HepG2 (cell line): ENCODE results near the gene CLDND2. TPM values are rescaled to one million over a fixed set of nuclear protein-coding genes. Genes with fewer than 3 reads are reported as not detected.

Experiments
- ARID2 ChIP-seq: sonication (generic); formaldehyde crosslinking; IDR thresholded peaks from 2 replicates; pipeline ENCODE4 v1.8.1; 2022; ENCODE audit warnings: mild to moderate bottlenecking, missing genetic modification reagents, borderline replicate concordance
- CBX2 ChIP-seq, 2 experiments: fragments of 200-600 bp in 1 of 2; sonication (generic); formaldehyde crosslinking in 1 of 2; IDR thresholded peaks; 2 replicates each; pipeline versions ENCODE4 v1.7.0 to v1.8.1; 2018 to 2022; ENCODE audit warnings: low read depth in 2 of 2, low read length in 1 of 2, mild to moderate bottlenecking in 1 of 2, missing genetic modification reagents in 1 of 2
- ELF4 ChIP-seq: sonication (generic); formaldehyde crosslinking; IDR thresholded peaks from 2 replicates; pipeline ENCODE4 v1.5.0; 2020; ENCODE audit warnings: missing genetic modification reagents, mild to moderate bottlenecking, moderate library complexity, borderline replicate concordance
- RFXAP ChIP-seq: sonication (generic); formaldehyde crosslinking; IDR thresholded peaks from 2 replicates; pipeline ENCODE4 v1.4.0; 2020; ENCODE audit warnings: missing genetic modification reagents, borderline replicate concordance
- RXRA ChIP-seq: sonication (generic); formaldehyde crosslinking; IDR thresholded peaks from 2 replicates; pipeline ENCODE4 v1.5.1; 2020; ENCODE audit warnings: missing genetic modification reagents
- SIX4 ChIP-seq: sonication (generic); formaldehyde crosslinking; IDR thresholded peaks from 2 replicates; pipeline ENCODE4 v1.4.0; 2020; ENCODE audit warnings: missing genetic modification reagents
- SMC3 ChIP-seq: IDR thresholded peaks from 2 replicates; pipeline ENCODE4 v1.6.1; 2011; ENCODE audit warnings: low read length, improper control_type of control experiment
- TBX2 ChIP-seq: sonication (generic); formaldehyde crosslinking; IDR thresholded peaks from 2 replicates; pipeline ENCODE4 v1.5.0; 2020; ENCODE audit warnings: missing genetic modification reagents, mild to moderate bottlenecking, borderline replicate concordance
- TEAD3 ChIP-seq: optimal IDR thresholded peaks from 2 replicates; pipeline ENCODE3; 2016; ENCODE audit warnings: borderline replicate concordance
- ZMYM2 ChIP-seq: sonication (generic); formaldehyde crosslinking; IDR thresholded peaks from 2 replicates; pipeline ENCODE4 v1.8.0; 2022; ENCODE audit warnings: mild to moderate bottlenecking, missing genetic modification reagents
- ZNF136 ChIP-seq: sonication (generic); formaldehyde crosslinking; IDR thresholded peaks from 2 replicates; pipeline ENCODE4 v1.8.1; 2022; ENCODE audit warnings: low read depth, mild to moderate bottlenecking, moderate library complexity, missing genetic modification reagents
- ZNF3 ChIP-seq: IDR thresholded peaks from 2 replicates; pipeline ENCODE4 v1.7.0; 2017; ENCODE audit warnings: inconsistent platforms
- ZNF33A ChIP-seq: sonication (generic); formaldehyde crosslinking; IDR thresholded peaks from 2 replicates; pipeline ENCODE4 v1.5.1; 2020; ENCODE audit warnings: missing genetic modification reagents, mild to moderate bottlenecking, moderate library complexity, borderline replicate concordance
- ZNF558 ChIP-seq: sonication (generic); formaldehyde crosslinking; IDR thresholded peaks from 2 replicates; pipeline ENCODE4 v1.9.0; 2022; ENCODE audit warnings: mild to moderate bottlenecking, missing genetic modification reagents, borderline replicate concordance
- ZNF598 ChIP-seq: sonication (generic); formaldehyde crosslinking; IDR thresholded peaks from 2 replicates; pipeline ENCODE4 v1.5.1; 2020; ENCODE audit warnings: mild to moderate bottlenecking, missing genetic modification reagents, borderline replicate concordance
- polyA plus RNA-seq, 8 experiments: library from polyadenylated mRNA; depleted of rRNA in 3 of 8; stranded (reverse) in 7 of 8; unstranded in 1 of 8; fragments of >200 nt; fragmentation: Illumina TruSeq in 4 of 8; extraction: Trizol in 4 of 8; gene quantifications; 2 replicates each; pipeline versions ENCODE4 v1.2.1 to v1.2.3, GENCODE V29; 2011 to 2016; ENCODE audit warnings: low read depth in 4 of 8, missing spikeins in 1 of 8, mixed read lengths in 1 of 8; ENCODE audit not compliant: insufficient read depth in 1 of 8
- total RNA-seq, 5 experiments: library from RNA; depleted of rRNA; stranded (reverse); fragments of >200 nt; fragmentation: Illumina TruSeq; extraction: Trizol; gene quantifications; 2 replicates each; pipeline ENCODE4 v1.2.3, GENCODE V29; 2016; ENCODE audit warnings: low read depth in 1 of 5
- TF ChIP-seq, protein P1 (sequence below): sonication (generic); IDR thresholded peaks from 2 replicates; pipeline ENCODE4 v1.6.1; 2016; ENCODE audit warnings: low read depth, borderline replicate concordance
- TF ChIP-seq, protein P2 (sequence below): sonication (generic); formaldehyde crosslinking; IDR thresholded peaks from 2 replicates; pipeline ENCODE4 v1.4.0; 2020; ENCODE audit warnings: missing genetic modification reagents
- TF ChIP-seq, protein P3 (sequence below): IDR thresholded peaks from 2 replicates; pipeline ENCODE4 v1.6.1; 2016; ENCODE audit warnings: low read depth
- TF ChIP-seq, protein P4 (sequence below): sonication (generic); formaldehyde crosslinking; IDR thresholded peaks from 2 replicates; pipeline ENCODE4 v1.8.1; 2023; ENCODE audit warnings: mild to moderate bottlenecking, moderate library complexity, missing genetic modification reagents
- TF ChIP-seq, protein P5 (sequence below): IDR thresholded peaks from 2 replicates; pipeline ENCODE4 v1.4.0; 2020; ENCODE audit warnings: mild to moderate bottlenecking, missing genetic modification reagents

CLDND2 gene
- total and polyA plus RNA-seq, 2 of the 13 experiments (the other 11 are each of a cell fraction or from before 2014, with no cell fraction given): 0.84 to 1.8 TPM

DNA sequence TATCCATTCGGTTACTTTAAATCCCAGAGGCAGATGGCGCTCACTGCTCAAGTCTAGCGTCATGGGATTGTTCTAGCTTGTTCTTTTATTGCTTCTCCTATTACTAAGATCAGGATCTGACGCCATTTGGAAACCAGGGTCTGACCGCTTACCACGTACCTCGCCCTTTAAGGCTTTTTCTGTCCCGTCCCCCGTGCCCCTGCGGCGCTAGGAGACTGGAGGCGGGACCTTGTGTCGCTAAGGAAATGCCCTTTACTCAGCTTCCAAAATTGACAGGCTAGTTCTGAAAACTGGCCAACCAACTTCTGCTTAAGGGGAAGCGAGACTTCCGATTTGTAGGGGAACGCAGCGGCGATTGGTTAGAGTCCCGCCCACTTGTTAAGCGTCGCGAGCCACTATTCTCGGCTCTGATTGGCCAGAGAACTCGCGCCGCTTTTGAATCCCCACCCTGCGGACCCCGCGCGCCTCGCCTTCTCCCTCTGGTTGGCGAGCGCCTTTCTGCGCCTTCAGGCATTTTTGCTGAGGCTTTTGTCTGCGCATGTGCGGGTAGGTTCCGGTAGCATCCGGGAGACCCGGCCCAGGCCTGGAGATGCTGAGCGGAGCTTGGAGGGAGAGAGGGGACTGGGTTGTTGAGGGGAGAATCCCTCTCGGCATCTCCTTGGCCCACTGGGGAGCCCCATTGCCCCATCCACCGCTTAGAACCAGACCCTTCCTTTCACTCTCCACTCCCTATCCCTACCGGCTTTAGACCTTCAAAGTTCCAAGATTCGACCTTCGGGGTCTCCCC, 25.4 kb upstream of the CLDND2 start (continued):
- TF ChIP-seq RFXAP (peak; percentile 76; the same call in 1 of the 2 replicates), ELF4 (CRISPR knock-in tag) (no peak), ZNF598 (CRISPR knock-in tag) (0 out of 2 replicates have a peak, but pooled peaks have one; percentile 38), SMC3 (no peak), ARID2 (CRISPR knock-in tag) (peak; percentile 33; the same call in 1 of the 2 replicates), SIX4 (CRISPR knock-in tag) (peak; percentile 39; the same call in 1 of the 2 replicates), TBX2 (CRISPR knock-in tag) (peak; percentile 73), ZNF3 (CRISPR knock-in tag) (no peak), TEAD3 (no peak), RXRA (CRISPR knock-in tag) (no peak), ZNF136 (CRISPR knock-in tag) (no peak), CBX2 (IDR thresholded peaks at IDR 0.05; ENCODE audit: low read depth, low read length) (no peak), CBX2 (CRISPR knock-in tag; IDR thresholded peaks at IDR 0.05; ENCODE audit: low read depth) (no peak), ZMYM2 (no peak), ZNF33A (CRISPR knock-in tag) (no peak), ZNF558 (CRISPR knock-in tag) (no peak)
- TF ChIP-seq, protein P1, sequence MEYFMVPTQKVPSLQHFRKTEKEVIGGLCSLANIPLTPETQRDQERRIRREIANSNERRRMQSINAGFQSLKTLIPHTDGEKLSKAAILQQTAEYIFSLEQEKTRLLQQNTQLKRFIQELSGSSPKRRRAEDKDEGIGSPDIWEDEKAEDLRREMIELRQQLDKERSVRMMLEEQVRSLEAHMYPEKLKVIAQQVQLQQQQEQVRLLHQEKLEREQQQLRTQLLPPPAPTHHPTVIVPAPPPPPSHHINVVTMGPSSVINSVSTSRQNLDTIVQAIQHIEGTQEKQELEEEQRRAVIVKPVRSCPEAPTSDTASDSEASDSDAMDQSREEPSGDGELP: no peak
- TF ChIP-seq, protein P2, sequence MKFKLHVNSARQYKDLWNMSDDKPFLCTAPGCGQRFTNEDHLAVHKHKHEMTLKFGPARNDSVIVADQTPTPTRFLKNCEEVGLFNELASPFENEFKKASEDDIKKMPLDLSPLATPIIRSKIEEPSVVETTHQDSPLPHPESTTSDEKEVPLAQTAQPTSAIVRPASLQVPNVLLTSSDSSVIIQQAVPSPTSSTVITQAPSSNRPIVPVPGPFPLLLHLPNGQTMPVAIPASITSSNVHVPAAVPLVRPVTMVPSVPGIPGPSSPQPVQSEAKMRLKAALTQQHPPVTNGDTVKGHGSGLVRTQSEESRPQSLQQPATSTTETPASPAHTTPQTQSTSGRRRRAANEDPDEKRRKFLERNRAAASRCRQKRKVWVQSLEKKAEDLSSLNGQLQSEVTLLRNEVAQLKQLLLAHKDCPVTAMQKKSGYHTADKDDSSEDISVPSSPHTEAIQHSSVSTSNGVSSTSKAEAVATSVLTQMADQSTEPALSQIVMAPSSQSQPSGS (CRISPR knock-in tag): no peak
- TF ChIP-seq, protein P3, sequence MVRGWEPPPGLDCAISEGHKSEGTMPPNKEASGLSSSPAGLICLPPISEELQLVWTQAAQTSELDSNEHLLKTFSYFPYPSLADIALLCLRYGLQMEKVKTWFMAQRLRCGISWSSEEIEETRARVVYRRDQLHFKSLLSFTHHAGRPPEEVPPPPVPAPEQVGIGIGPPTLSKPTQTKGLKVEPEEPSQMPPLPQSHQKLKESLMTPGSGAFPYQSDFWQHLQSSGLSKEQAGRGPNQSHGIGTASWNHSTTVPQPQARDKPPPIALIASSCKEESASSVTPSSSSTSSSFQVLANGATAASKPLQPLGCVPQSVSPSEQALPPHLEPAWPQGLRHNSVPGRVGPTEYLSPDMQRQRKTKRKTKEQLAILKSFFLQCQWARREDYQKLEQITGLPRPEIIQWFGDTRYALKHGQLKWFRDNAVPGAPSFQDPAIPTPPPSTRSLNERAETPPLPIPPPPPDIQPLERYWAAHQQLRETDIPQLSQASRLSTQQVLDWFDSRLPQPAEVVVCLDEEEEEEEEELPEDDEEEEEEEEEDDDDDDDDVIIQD (CRISPR knock-in tag): no peak; the same call in 1 of the 2 replicates
- TF ChIP-seq, protein P4, sequence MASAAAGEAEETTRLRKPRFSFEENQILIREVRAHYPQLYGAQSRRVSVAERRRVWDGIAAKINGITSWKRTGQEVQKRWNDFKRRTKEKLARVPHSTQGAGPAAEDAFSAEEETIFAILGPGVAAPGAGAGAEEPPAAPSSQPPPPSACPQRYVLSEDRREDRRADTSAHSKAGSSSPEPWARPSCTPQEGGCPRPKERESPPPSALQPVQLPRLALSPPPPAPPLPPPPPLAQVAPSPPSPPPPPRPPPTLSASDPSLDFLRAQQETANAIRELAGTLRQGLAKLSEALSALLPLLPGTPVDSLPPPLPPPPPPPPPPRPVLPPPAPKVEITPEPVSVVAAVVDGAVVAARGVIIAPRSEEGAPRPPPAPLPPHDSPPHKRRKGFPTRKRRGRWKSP (CRISPR knock-in tag): peak; percentile 93
- TF ChIP-seq, protein P5, sequence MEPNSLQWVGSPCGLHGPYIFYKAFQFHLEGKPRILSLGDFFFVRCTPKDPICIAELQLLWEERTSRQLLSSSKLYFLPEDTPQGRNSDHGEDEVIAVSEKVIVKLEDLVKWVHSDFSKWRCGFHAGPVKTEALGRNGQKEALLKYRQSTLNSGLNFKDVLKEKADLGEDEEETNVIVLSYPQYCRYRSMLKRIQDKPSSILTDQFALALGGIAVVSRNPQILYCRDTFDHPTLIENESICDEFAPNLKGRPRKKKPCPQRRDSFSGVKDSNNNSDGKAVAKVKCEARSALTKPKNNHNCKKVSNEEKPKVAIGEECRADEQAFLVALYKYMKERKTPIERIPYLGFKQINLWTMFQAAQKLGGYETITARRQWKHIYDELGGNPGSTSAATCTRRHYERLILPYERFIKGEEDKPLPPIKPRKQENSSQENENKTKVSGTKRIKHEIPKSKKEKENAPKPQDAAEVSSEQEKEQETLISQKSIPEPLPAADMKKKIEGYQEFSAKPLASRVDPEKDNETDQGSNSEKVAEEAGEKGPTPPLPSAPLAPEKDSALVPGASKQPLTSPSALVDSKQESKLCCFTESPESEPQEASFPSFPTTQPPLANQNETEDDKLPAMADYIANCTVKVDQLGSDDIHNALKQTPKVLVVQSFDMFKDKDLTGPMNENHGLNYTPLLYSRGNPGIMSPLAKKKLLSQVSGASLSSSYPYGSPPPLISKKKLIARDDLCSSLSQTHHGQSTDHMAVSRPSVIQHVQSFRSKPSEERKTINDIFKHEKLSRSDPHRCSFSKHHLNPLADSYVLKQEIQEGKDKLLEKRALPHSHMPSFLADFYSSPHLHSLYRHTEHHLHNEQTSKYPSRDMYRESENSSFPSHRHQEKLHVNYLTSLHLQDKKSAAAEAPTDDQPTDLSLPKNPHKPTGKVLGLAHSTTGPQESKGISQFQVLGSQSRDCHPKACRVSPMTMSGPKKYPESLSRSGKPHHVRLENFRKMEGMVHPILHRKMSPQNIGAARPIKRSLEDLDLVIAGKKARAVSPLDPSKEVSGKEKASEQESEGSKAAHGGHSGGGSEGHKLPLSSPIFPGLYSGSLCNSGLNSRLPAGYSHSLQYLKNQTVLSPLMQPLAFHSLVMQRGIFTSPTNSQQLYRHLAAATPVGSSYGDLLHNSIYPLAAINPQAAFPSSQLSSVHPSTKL (CRISPR knock-in tag): 0 out of 2 replicates have a peak, but pooled peaks have one; percentile 8
